GM12801 (cell line): ENCODE measurements around the gene RLBP1.

Experiments used
- TF ChIP-seq, protein P1 (sequence below): IDR thresholded peaks from one replicate; pipeline ENCODE4 v1.5.1; 2011; ENCODE audit warnings: control low read depth; ENCODE audit not compliant: insufficient read length; ENCODE audit errors: extremely low read depth

RLBP1 gene

DNA sequence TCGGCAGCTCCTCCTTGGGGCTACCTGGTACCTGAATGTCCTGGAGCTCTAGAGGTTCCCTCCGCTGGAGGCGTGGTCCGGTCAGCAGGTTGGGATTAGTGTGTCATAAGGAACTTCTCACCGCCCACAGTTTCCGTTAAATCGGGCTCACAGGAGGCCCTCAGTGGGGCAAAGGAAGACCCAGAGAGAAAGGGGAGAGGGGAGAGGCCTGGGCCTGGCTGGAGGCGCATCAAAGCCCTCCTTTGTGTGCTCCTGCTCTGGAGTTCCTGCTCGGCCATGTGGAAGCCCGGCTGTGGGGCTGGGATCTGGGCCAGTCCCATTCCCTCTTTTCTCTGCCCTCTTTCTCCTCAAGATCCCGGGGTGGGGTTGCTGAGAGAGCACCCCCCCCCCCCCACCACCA lies at the start of gene RLBP1:
TSS of gene RLBP1 (minus strand) at position 37 of the 400 bp plus-strand sequence. CDS start 2,604 bp downstream, outside the sequence.
- TF ChIP-seq, protein P1, sequence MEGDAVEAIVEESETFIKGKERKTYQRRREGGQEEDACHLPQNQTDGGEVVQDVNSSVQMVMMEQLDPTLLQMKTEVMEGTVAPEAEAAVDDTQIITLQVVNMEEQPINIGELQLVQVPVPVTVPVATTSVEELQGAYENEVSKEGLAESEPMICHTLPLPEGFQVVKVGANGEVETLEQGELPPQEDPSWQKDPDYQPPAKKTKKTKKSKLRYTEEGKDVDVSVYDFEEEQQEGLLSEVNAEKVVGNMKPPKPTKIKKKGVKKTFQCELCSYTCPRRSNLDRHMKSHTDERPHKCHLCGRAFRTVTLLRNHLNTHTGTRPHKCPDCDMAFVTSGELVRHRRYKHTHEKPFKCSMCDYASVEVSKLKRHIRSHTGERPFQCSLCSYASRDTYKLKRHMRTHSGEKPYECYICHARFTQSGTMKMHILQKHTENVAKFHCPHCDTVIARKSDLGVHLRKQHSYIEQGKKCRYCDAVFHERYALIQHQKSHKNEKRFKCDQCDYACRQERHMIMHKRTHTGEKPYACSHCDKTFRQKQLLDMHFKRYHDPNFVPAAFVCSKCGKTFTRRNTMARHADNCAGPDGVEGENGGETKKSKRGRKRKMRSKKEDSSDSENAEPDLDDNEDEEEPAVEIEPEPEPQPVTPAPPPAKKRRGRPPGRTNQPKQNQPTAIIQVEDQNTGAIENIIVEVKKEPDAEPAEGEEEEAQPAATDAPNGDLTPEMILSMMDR, result no peak

DNA sequence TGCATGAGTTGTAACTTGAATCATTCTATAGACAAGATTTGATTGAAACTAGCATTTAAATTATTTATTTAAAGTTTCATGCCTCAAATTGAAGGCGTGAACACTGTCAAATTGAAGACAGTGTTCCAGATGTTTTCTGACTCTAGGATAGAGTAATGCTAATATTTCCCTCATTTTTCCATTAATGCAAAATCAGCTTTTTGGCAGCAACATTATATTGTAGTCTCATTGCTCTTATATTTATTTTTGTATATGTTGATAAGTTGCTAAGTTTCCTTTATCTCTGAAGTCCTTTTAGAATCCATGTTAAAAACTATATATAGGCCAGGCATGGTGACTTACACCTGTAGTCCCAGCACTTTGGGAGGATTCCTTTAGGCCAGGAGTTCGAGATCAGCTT lies 27.2 kb upstream of the RLBP1 start:
- TF ChIP-seq, protein P1, result no peak

DNA sequence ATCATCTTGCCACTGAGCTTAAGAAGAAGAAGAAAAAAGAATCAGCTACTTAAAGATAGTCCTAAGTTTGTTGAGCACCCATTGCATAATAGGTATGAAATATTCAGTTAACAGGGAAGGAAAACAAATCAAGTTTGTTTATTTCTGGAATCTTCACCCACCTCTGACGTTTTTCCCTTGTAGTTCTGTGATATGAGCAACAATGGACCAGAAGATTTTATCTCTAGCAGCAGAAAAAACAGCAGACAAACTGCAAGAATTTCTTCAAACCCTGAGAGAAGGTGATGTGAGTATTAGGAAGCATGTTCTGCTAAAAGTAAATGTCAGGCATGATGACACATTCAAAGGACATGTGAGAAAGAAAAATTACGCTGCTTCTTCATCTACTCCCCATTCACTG lies 26.1 kb upstream of the RLBP1 start:
- TF ChIP-seq, protein P1, result no peak

DNA sequence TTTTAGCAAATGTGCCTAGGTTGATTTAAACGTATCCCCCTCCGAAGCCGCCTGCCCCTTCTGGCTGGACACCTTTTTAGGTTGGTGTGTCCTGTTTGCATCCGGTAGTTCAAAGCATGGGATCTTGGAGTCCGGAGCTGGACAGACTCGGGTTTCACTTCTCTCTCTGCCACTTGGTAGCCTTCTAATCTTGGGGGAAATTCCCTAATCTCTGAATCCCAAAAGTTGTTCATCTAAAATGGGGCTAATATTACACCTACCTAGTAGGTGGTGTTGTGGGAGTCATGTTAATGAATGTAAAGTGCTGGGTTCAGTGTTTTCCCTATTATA lies 23.2 kb upstream of the RLBP1 start:
- TF ChIP-seq, protein P1, result no peak

DNA sequence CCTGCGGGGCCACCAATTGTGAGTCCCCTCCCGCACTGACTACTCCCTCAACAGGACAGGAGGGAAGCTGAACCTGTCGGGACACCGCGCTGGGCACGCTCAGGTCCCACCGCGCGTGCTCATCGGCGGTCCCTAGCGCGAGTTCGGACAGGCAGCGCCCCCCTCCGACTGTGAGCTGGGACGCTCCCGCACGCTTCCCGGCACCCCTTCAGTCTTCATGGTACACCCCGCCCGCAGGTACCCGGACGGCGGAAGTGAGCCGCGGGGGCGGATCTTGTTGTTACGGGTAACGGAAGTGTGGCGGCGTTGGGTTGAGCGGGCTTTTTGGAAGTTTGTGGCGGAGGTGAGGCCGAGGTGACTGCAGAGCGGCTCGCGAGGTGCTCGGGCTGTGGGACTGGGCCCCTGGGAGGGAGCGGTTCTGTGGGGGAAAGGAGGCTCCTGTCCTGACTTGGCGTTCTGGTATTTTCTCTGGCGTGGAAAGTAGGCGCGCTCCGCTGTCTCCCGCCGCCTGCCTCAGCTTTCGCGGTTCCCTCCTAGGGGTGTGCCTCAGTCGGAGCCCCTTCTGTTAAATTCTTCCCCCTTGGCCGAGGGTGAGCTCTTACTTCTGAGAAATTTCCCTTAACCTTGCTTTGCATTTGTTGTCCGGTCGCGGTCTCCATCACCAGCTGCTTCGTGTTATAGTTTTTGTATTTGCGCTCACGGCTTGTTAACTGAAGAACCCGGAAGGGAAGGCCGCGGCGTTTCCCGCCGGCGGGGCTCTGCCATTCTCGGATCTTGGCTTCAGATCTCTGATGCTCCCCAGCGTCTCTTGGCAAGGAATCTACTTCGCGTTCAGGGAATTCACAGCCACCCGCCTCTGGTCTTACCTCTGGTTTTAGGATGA lies 22.6 kb upstream of the RLBP1 start, which contains the start of gene FANCI:
TSS of gene FANCI (plus strand) at position 289 of the 883 bp plus-strand sequence. CDS start 3,669 bp downstream, outside the sequence.
- TF ChIP-seq, protein P1, result no peak

DNA sequence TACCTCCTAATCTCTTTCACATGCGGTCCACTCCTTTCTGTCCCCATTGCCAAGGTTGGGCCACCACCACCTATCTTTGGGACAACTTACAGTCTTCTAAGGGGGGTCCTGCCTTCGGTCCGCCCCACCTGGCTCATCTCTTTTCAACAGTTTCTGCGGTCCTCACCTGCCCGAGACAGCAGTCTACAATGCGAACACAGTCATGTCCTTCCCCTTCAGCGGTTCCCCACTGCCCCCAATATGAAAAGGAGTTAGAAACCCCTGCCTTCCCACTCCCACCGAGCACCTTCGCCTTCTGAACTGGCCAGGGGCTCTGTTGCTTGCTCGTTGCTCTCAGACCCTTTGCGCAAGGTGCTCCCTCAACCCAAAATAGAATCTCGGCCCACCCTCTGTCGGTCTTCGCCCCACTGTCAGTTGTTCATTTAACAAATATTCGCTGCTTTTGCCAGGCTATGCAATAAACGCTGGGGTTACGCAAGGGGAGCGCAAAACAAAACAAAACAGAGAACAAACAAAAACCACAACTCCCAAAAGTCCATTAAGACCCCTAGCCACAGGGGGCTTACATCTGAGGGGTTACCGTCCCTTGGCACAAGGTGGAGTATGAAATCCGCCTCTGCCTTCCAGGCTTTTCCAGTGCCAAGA lies 21.8 kb upstream of the RLBP1 start:
- TF ChIP-seq, protein P1, result no peak

DNA sequence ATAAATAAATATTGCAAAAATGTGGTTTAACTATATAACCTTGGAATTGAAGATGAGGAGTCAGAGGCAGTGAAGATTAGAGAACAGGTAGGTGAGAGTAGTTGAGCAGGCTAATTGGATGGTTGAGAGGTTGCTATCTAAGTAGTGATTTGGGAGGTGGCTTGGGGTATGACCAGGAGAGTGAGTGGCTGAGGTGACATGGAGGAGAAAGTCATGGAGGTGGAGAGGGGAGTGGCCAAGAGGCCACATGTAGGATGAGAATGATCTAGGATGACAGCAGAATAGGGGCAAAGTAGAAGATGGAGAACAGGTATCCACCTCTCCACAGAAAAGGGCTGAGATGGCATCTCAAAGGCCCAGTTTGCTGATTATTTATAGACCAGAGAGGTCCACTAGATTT lies 10.5 kb upstream of the RLBP1 start:
- TF ChIP-seq, protein P1, result no peak
